A549 (cell line): Measurements from ENCODE around the gene CFAP70. TPM values are rescaled to one million over a fixed set of nuclear protein-coding genes. Genes with fewer than 3 reads are reported as not detected.

ENCODE experiments used
- ATAC-seq, 2 experiments: fragments of 200-7000 bp in 1 of 2; fragments of >200 bp in 1 of 2; cut with Nextera tagmentation in 1 of 2; cut with Tn5 transposase in 1 of 2; 3 replicates each; pipeline versions ENCODE4 v1.8.0 to v1.9.1; 2018 to 2020; ENCODE audit warnings: mild to moderate bottlenecking in 1 of 2, moderate library complexity in 1 of 2
- CTCF ChIA-PET: fragments of 300-600 bp; sonication (Branson Sonifier 250); formaldehyde crosslinking; extraction: SDS; loops from one replicate; lab custom pipeline; 2021; ENCODE audit warnings: antibody characterized with exemption, inconsistent platforms; lab: Yijun Ruan, JAX
- POLR2A ChIA-PET: fragments of 350-600 bp; formaldehyde crosslinking; extraction: SDS; loops from one replicate; lab custom pipeline; 2021; ENCODE audit warnings: antibody characterized with exemption, inconsistent platforms; lab: Yijun Ruan, JAX
- DNase-seq, 2 experiments: peaks; one replicate each; pipeline versions ENCODE4 v3.0.0 to v3.0.0-alpha.2; 2011 to 2016; ENCODE audit warnings: low read depth in 1 of 2, low spot score in 1 of 2
- FAIRE-seq: peaks from 2 replicates; lab custom pipeline; 2011; peaks lifted over from hg19 to GRCh38; lab: Jason Lieb, UNC
- H3K27ac ChIP-seq, 2 experiments: fragments of >200 bp; sonication (Bioruptor Twin); formaldehyde crosslinking; 3 replicates each; pipeline ENCODE4 v1.5.1; 2016 to 2017
- H3K4me1 ChIP-seq: fragments of >200 bp; sonication (Bioruptor Twin); formaldehyde crosslinking; 3 replicates; pipeline ENCODE4 v1.6.1; 2016
- H3K4me2 ChIP-seq: fragments of >200 bp; sonication (Bioruptor Twin); formaldehyde crosslinking; 3 replicates; pipeline ENCODE4 v1.6.1; 2016
- H3K4me3 ChIP-seq: fragments of >200 bp; sonication (Bioruptor Twin); formaldehyde crosslinking; 3 replicates; pipeline ENCODE4 v1.5.1; 2016
- H3K9me3 ChIP-seq: fragments of >200 bp; sonication (Bioruptor Twin); formaldehyde crosslinking; 3 replicates; pipeline ENCODE4 v1.6.1; 2016
- CBX8 ChIP-seq: fragments of 200-600 bp; sonication (generic); IDR thresholded peaks from 2 replicates; pipeline ENCODE4 v1.6.1; 2016
- CEBPB ChIP-seq, 2 experiments: fragments of >200 bp in 1 of 2; sonication (Bioruptor Twin) in 1 of 2; formaldehyde crosslinking in 1 of 2; IDR thresholded peaks; 2 replicates each; pipeline ENCODE4 v1.6.1; 2012 to 2016
- CHD4 ChIP-seq: fragments of 200-600 bp; sonication (generic); IDR thresholded peaks from 2 replicates; pipeline ENCODE4 v1.6.1; 2016; ENCODE audit warnings: antibody characterized with exemption, mild to moderate bottlenecking, borderline replicate concordance
- EP300 ChIP-seq, 2 experiments: fragments of >200 bp; sonication (Bioruptor Twin); formaldehyde crosslinking; IDR thresholded peaks; 2 replicates in 1 of 2; 3 replicates in 1 of 2; pipeline ENCODE4 v1.6.1; 2016 to 2017
- FOSL2 ChIP-seq, 2 experiments: fragments of 450-650 bp in 1 of 2; fragments of >200 bp in 1 of 2; sonication (Bioruptor Twin) in 1 of 2; formaldehyde crosslinking; IDR thresholded peaks; 2 replicates each; pipeline versions ENCODE4 v1.5.0 to v1.6.1; 2016 to 2020; ENCODE audit warnings: mild to moderate bottlenecking in 1 of 2, moderate library complexity in 1 of 2
- KDM1A ChIP-seq: fragments of 200-600 bp; sonication (generic); IDR thresholded peaks from 2 replicates; pipeline ENCODE4 v1.6.1; 2016; ENCODE audit warnings: low read depth, mild to moderate bottlenecking
- MAFK ChIP-seq: fragments of 450-650 bp; IDR thresholded peaks from 2 replicates; pipeline ENCODE4 v1.6.1; 2014; ENCODE audit not compliant: partially characterized antibody
- MYC ChIP-seq: IDR thresholded peaks from 2 replicates; pipeline ENCODE4 v1.6.1; 2012; ENCODE audit warnings: mild to moderate bottlenecking, inconsistent platforms, low read length, improper control_type of control experiment, borderline replicate concordance
- PHF8 ChIP-seq: fragments of 200-600 bp; sonication (generic); IDR thresholded peaks from 2 replicates; pipeline ENCODE4 v1.6.1; 2016; ENCODE audit warnings: low read depth, mild to moderate bottlenecking, antibody characterized with exemption, moderate library complexity, borderline replicate concordance
- POLR2AphosphoS2 ChIP-seq: conservative IDR thresholded peaks from 2 replicates; pipeline ENCODE4 v1.6.1; 2012; ENCODE audit warnings: low read length, improper control_type of control experiment, inconsistent platforms
- RARB ChIP-seq: fragments of 250-450 bp; sonication (Bioruptor Pico); IDR thresholded peaks from 2 replicates; pipeline ENCODE4 v1.8.0; 2021; ENCODE audit warnings: mild to moderate bottlenecking, moderate library complexity
- RFX5 ChIP-seq: fragments of 450-650 bp; IDR thresholded peaks from 2 replicates; pipeline ENCODE4 v1.7.1; 2014; ENCODE audit warnings: antibody characterized with exemption, mild to moderate bottlenecking, moderate library complexity
- RNF2 ChIP-seq: fragments of 200-600 bp; sonication (generic); IDR thresholded peaks from 2 replicates; pipeline ENCODE4 v1.6.1; 2016; ENCODE audit warnings: low read depth, mild to moderate bottlenecking, antibody characterized with exemption, moderate library complexity, borderline replicate concordance
- SREBF2 ChIP-seq: fragments of 450-650 bp; IDR thresholded peaks from 2 replicates; pipeline ENCODE4 v1.6.1; 2014; ENCODE audit warnings: mild to moderate bottlenecking, moderate library complexity
- TFCP2L1 ChIP-seq: fragments of 250-450 bp; sonication (Bioruptor Pico); IDR thresholded peaks from 2 replicates; pipeline ENCODE4 v1.5.0; 2021; ENCODE audit warnings: mild to moderate bottlenecking
- ZFP36 ChIP-seq: fragments of 450-650 bp; IDR thresholded peaks from 2 replicates; pipeline ENCODE4 v1.6.1; 2014; ENCODE audit warnings: borderline replicate concordance; ENCODE audit not compliant: partially characterized antibody
- ZNF302 ChIP-seq: fragments of 250-450 bp; sonication (Bioruptor Pico); IDR thresholded peaks from 2 replicates; pipeline ENCODE4 v1.9.0; 2021; ENCODE audit warnings: inconsistent platforms, mild to moderate bottlenecking, moderate library complexity
- WGBS: methylation state at CpG from one replicate; pipeline ENCODE4 v1.1.6; 2017; ENCODE audit errors: missing lambda C conversion rate; 5-methylcytosine and 5-hydroxymethylcytosine counted together
- polyA plus RNA-seq, 4 experiments: library from polyadenylated mRNA; depleted of rRNA in 3 of 4; stranded (reverse); fragments of >200 nt; fragmentation: RNase III in 1 of 4; extraction: RNeasy Plus Mini Kit Qiagen cat#74134 plus additional on column Dnase treatment in 1 of 4; gene quantifications; 2 replicates in 3 of 4; 3 replicates in 1 of 4; pipeline ENCODE4 v1.2.3, GENCODE V29; 2011 to 2017
- TF ChIP-seq, protein P1 (sequence below): fragments of >200 bp; sonication (Bioruptor Twin); formaldehyde crosslinking; IDR thresholded peaks from 2 replicates; pipeline ENCODE4 v1.6.1; 2016
- TF ChIP-seq, protein P2 (sequence below): fragments of 250-450 bp; sonication (Bioruptor Pico); IDR thresholded peaks from 2 replicates; pipeline ENCODE4 v1.5.0; 2021; ENCODE audit warnings: mild to moderate bottlenecking, moderate library complexity, borderline replicate concordance
- TF ChIP-seq, protein P3 (sequence below): fragments of 200-600 bp; sonication (generic); IDR thresholded peaks from 2 replicates; pipeline ENCODE4 v1.6.1; 2016; ENCODE audit warnings: antibody characterized with exemption, mild to moderate bottlenecking, moderate library complexity

CFAP70 gene
- polyA plus RNA-seq, 2 of the 4 experiments (the other 2 are of a cell fraction), result 0.34 to 0.98 TPM

DNA sequence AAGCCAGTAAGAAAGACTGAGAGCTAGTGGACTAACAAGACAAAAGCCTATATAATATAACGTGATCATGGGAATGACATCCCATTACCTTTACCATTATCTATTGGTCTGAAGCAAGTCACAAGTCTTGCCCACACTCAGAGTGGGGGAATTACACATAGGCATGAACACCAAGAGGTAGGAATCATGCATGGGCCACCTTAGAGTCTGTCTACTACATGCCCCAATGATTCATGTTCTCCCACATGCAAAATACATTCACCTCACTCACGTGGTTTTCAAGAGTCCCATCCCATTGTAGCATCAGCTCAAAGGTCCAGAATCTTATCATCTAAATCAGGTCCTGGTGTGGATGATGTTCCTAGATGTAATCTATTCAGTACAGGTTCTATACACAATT is 141.0 kb downstream of the CFAP70 start:
- ChIA-PET CTCF (interaction anchor here (1.0 to 2.4 kb wide), 7 partner anchors 8 to 47 kb away, joined by 3 to 7 read pairs (median 5); no protein-coding TSS in a partner anchor), POLR2A (interaction anchor here (1.0 kb wide), 1 partner anchor 29 kb away, joined by 4 read pairs; the partner anchor contains the start of gene DNAJC9)
- no peak overlapping the region for H3K27ac ChIP-seq
- 78% methylated on average over 2 of the region's 2 CpGs for WGBS
- DNase-seq, result no peak
- no peaks in the 10 kb centered on the region for H3K9me3 ChIP-seq
- TF ChIP-seq MYC (no peak), RARB (CRISPR knock-in tag) (no peak), ZFP36 (no peak), MAFK (no peak), ZNF302 (CRISPR knock-in tag) (no peak), PHF8 (no peak), KDM1A (no peak)
- TF ChIP-seq, protein P1, sequence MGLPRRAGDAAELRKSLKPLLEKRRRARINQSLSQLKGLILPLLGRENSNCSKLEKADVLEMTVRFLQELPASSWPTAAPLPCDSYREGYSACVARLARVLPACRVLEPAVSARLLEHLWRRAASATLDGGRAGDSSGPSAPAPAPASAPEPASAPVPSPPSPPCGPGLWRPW, result no peak
- TF ChIP-seq, protein P2, sequence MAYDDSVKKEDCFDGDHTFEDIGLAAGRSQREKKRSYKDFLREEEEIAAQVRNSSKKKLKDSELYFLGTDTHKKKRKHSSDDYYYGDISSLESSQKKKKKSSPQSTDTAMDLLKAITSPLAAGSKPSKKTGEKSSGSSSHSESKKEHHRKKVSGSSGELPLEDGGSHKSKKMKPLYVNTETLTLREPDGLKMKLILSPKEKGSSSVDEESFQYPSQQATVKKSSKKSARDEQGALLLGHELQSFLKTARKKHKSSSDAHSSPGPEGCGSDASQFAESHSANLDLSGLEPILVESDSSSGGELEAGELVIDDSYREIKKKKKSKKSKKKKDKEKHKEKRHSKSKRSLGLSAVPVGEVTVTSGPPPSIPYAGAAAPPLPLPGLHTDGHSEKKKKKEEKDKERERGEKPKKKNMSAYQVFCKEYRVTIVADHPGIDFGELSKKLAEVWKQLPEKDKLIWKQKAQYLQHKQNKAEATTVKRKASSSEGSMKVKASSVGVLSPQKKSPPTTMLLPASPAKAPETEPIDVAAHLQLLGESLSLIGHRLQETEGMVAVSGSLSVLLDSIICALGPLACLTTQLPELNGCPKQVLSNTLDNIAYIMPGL, result no peak
- TF ChIP-seq, protein P3, sequence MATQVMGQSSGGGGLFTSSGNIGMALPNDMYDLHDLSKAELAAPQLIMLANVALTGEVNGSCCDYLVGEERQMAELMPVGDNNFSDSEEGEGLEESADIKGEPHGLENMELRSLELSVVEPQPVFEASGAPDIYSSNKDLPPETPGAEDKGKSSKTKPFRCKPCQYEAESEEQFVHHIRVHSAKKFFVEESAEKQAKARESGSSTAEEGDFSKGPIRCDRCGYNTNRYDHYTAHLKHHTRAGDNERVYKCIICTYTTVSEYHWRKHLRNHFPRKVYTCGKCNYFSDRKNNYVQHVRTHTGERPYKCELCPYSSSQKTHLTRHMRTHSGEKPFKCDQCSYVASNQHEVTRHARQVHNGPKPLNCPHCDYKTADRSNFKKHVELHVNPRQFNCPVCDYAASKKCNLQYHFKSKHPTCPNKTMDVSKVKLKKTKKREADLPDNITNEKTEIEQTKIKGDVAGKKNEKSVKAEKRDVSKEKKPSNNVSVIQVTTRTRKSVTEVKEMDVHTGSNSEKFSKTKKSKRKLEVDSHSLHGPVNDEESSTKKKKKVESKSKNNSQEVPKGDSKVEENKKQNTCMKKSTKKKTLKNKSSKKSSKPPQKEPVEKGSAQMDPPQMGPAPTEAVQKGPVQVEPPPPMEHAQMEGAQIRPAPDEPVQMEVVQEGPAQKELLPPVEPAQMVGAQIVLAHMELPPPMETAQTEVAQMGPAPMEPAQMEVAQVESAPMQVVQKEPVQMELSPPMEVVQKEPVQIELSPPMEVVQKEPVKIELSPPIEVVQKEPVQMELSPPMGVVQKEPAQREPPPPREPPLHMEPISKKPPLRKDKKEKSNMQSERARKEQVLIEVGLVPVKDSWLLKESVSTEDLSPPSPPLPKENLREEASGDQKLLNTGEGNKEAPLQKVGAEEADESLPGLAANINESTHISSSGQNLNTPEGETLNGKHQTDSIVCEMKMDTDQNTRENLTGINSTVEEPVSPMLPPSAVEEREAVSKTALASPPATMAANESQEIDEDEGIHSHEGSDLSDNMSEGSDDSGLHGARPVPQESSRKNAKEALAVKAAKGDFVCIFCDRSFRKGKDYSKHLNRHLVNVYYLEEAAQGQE, result no peak
- H3K4me2 ChIP-seq, result no peak overlapping the region
- H3K4me1 ChIP-seq, result no peaks in the 10 kb centered on the region
- FAIRE-seq, result no peak
- no peak for ATAC-seq
- H3K4me3 ChIP-seq, result no peak overlapping the region

DNA sequence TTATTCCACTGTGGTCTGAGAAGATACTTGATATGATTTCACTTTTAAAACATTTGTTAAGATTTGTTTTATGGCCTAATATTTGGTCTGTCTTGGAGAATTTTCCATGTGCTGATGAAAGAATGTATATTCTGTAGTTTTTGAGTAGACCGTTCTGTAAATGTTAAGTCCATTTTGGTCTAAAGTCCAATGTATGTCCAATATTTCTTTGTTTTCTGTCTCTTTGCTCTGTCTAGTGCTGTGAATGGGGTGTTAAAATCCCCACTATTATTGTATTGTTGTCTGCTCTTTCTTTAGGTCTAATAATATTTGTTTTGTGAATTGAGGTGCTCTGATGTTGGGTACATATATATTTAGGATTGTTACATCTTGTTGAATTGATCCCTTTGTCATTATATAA is 142.9 kb downstream of the CFAP70 start:
- H3K9me3 ChIP-seq, result no peaks in the 10 kb centered on the region
- FAIRE-seq (no peak), ATAC-seq (no peak), DNase-seq (no peak)
- H3K4me1 ChIP-seq, result no peaks in the 10 kb centered on the region
- no peak overlapping the region for H3K4me3 ChIP-seq
- no peak overlapping the region for H3K27ac ChIP-seq
- H3K4me2 ChIP-seq, result no peak overlapping the region
- TF ChIP-seq CHD4 (no peak), CBX8 (no peak), RFX5 (no peak), FOSL2 (IDR thresholded peaks at IDR 0.05) (no peak), FOSL2 (CRISPR knock-in tag; IDR thresholded peaks at IDR 0.05) (no peak), RARB (CRISPR knock-in tag) (no peak), CEBPB (IDR thresholded peaks at IDR 0.05) (no peak), SREBF2 (no peak), POLR2AphosphoS2 (no peak), TFCP2L1 (no peak), RNF2 (no peak), KDM1A (no peak), EP300 (IDR thresholded peaks at IDR 0.05) (no peak), PHF8 (no peak)
- ChIA-PET CTCF (no interaction called here), POLR2A (no interaction called here)
- WGBS, result 95% methylated on average over 1 of the region's 1 CpG
